Lower leg skin (tissue), 4 donors: ENCODE results near the gene CYS1. TPM values are rescaled to one million over a fixed set of nuclear protein-coding genes. Genes with fewer than 3 reads are reported as not detected.
A peak's percentile ranks its signal among the peaks of the same experiment; 100 is the strongest.

Source experiments
- DNase-seq, 2 donors: peaks; one replicate each; pipeline ENCODE4 v3.0.0-alpha.2; 2019; ENCODE audit warnings: low spot score in 2 of 2
- H3K4me3 ChIP-seq: fragments of 200-600 bp; sonication (generic); 2 replicates; pipeline ENCODE4 v1.5.1; 2017; ENCODE audit warnings: mild to moderate bottlenecking, low read depth; ENCODE audit not compliant: poor library complexity, severe bottlenecking
- POLR2A ChIP-seq, 2 donors: fragments of 450-650 bp; IDR thresholded peaks; one replicate each; pipeline ENCODE4 v1.6.1; 2016 to 2017; ENCODE audit warnings: antibody characterized with exemption in 2 of 2, mild to moderate bottlenecking in 1 of 2, moderate library complexity in 1 of 2
- WGBS, 2 donors: methylation state at CpG; one replicate each; pipeline ENCODE4 v1.1.5; 2018; 5-methylcytosine and 5-hydroxymethylcytosine counted together
- intact Hi-C: fragments of 100-400 bp; cut with DNase I; formaldehyde crosslinking; loops from one replicate; pipeline ENCODE4 v1.15.0; 2023; ENCODE audit warnings: low total_unique reads
- total RNA-seq, 4 donors: library from RNA; depleted of rRNA; stranded (reverse); fragments of >200 nt; gene quantifications; one replicate each; pipeline ENCODE4 v1.1.0, GENCODE V29; 2016
- TF ChIP-seq, protein P1 (sequence below), 3 donors: fragments of 450-650 bp; IDR thresholded peaks; one replicate each; pipeline ENCODE4 v1.5.1; 2016; ENCODE audit warnings: antibody characterized with exemption in 3 of 3, mild to moderate bottlenecking in 3 of 3, moderate library complexity in 2 of 3

The CYS1 gene
- total RNA-seq, 4 donors from 2014 or later, result 0.25 to 0.98 (median 0.62) TPM; not detected in 1

DNA sequence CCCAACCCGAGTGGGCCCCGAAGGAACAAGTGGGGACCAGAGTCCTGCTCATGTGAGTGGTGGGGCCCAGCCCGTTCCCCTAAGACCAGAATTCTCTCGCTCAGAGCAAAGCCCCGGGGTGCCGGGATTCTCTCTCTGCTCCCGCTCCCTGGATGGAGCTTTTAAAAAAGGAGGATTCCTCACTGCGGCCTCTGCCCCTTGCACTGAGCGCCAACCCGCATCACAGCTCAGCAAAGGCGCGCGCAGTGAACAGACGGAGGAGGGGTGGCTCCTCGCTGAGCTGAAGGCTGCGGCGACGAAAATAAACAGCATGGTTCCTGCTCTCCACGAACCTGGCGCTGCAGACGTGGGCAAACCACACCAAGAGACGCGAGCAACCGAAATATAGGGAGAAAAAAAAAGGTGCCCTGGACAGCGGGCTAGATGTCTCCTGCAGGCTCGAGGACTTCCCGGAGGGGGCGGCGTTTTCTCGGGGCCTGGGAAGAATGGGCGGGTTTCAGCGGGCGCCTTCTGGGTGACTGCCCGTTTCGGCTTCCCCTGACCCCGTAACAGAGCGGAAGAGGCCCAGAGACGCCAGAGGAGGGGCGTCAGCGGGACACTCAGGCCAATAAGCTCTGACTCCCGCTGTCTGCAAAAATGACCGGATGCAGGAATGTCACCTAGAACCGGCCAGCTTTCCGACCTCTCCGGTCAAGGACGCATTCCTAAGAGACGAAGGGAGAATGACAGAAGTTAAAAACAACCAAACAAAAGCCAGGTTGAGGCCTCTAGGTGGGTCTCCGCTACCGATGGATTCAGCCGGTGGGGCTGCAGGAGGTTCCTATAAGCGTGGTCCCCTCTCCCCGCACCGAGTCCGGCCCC is 37.7 kb downstream of the CYS1 start:
- 11 to 27% methylated on average over 53 to 54 of the region's 54 CpGs for WGBS, 2 donors

DNA sequence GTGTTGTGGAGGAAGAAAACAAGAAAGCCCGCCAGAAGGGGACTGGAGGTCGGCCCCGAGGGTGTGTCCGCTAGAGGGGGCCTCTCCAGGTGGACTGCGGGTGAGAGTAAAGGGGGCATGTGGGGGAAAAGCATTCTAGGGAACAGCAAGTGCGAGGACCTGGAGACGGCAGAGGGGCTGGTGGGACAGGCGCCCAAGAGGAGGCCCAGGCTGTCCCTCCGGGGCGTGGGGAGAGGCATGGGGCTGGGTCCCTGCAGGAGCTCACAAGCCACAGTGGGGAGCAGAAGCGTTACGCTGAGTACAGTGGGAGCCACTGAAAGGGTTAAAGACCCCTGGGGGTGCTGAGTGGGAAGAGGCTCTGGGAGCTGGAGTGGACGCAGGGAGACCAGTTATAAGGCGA is 38.5 kb downstream of the CYS1 start:
- intact Hi-C loops, result loop anchor here (5.0 to 10.0 kb wide), 3 partner anchors 59 to 267 kb away; no protein-coding TSS in a partner anchor
- TF ChIP-seq, protein P1, sequence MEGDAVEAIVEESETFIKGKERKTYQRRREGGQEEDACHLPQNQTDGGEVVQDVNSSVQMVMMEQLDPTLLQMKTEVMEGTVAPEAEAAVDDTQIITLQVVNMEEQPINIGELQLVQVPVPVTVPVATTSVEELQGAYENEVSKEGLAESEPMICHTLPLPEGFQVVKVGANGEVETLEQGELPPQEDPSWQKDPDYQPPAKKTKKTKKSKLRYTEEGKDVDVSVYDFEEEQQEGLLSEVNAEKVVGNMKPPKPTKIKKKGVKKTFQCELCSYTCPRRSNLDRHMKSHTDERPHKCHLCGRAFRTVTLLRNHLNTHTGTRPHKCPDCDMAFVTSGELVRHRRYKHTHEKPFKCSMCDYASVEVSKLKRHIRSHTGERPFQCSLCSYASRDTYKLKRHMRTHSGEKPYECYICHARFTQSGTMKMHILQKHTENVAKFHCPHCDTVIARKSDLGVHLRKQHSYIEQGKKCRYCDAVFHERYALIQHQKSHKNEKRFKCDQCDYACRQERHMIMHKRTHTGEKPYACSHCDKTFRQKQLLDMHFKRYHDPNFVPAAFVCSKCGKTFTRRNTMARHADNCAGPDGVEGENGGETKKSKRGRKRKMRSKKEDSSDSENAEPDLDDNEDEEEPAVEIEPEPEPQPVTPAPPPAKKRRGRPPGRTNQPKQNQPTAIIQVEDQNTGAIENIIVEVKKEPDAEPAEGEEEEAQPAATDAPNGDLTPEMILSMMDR (IDR thresholded peaks at IDR 0.05), result no peak
- TF ChIP-seq POLR2A (IDR thresholded peaks at IDR 0.05), result no peak
- no peak for DNase-seq
- 87 to 89% methylated on average over 14 of the region's 14 CpGs for WGBS, 2 donors
- no peak overlapping the region for H3K4me3 ChIP-seq

More for the DNA sequence above, 37.7 kb downstream of the CYS1 start:
- peak overlapping the region; percentile 1 for H3K4me3 ChIP-seq
- TF ChIP-seq, protein P1 (IDR thresholded peaks at IDR 0.05), result no peak
- no peak for TF ChIP-seq POLR2A (IDR thresholded peaks at IDR 0.05)
- peak; percentile 80 to 97 for DNase-seq
- intact Hi-C loops, result loop anchor here (5.0 to 10.0 kb wide), 3 partner anchors 60 to 268 kb away; no protein-coding TSS in a partner anchor

DNA sequence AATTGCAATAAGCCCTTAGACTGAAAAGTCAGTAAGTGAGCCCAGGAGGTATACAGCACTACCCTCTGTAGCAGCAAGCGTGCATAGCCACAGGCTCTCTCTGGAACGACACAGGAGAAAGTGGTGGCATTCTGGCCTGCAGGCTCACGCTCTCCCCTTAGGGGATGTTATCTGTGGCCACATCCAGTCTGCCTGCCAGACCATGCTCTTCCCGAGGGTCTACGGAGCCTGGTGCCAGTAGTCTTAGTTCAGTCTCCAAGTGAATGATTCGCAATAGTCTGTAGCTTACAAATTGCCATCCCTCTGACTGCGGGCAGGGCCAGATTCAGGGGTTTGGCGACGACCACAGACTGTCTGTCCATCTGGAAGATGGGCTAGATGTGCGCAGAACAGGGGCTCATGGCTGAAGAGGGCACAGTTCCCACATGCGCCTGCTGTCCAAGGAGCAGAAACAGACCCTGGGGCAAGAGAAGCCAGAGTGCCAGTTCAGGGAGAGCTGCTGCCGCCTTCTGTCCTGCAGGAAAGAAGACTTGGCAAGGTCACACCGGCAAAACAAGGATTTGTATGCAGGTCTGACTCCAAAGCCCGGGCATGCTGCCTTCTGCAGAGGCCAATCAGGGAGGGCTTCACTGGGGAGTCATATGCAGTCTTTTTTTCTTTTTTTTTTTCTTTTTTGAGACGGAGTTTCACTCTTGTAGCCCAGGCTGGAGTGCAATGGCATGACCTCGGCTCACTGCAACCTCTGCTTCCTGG is 40.4 kb downstream of the CYS1 start:
- 34 to 42% methylated on average over 16 of the region's 16 CpGs for WGBS, 2 donors
- no peak overlapping the region for H3K4me3 ChIP-seq
- DNase-seq, result peak in 1 of 2 donors; percentile 92
- TF ChIP-seq POLR2A (IDR thresholded peaks at IDR 0.05), result no peak
- TF ChIP-seq, protein P1 (IDR thresholded peaks at IDR 0.05), result no peak
- intact Hi-C loops, result loop anchor here (5.0 to 10.0 kb wide), 3 partner anchors 58 to 265 kb away; no protein-coding TSS in a partner anchor

DNA sequence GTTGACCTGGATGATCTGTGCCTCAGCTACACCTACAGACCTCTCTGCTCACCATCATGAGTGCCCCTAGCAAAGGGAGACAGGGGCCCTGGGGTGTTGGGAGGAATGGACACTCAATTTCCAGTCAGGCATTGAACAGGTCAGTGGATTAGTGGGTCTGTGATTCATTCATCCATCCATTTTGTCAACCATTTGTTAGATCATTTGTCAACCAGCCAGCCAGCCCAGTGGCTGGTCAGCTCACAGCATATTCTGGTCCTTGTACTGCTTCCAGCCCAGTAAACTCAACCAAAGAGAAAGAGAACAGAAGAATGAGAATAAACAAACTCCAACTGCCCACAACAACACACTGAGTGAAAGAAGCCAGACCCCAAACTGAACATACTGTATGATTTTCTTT is 41.5 kb downstream of the CYS1 start:
- TF ChIP-seq POLR2A (IDR thresholded peaks at IDR 0.05), result no peak
- TF ChIP-seq, protein P1 (IDR thresholded peaks at IDR 0.05), result no peak
- intact Hi-C loops, result no loop called here
- DNase-seq, result no peak

DNA sequence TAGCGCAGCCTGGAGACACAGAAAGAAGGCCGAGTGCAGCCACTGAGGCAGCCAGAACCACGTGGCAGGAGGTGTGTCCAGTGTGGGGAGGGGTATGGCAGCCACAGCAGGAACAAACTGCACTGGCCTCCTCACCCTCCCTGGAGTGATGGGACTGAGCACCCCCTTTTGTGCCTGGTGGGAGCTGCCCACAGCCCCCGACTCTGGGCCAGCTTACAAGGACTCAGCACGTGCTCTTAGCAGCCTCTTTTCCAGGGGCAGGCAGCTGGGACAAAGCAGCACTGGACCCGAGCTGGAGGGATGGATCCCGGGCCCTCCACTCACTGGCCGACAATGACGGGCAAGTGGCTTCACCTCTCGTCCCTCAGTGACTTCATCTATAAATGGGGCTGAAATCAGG is 42.1 kb downstream of the CYS1 start:
- 84 to 88% methylated on average over 10 of the region's 10 CpGs for WGBS, 2 donors
- DNase-seq, result no peak
- TF ChIP-seq, protein P1 (IDR thresholded peaks at IDR 0.05), result no peak
- TF ChIP-seq POLR2A (IDR thresholded peaks at IDR 0.05), result no peak
- intact Hi-C loops, result no loop called here
- no peak overlapping the region for H3K4me3 ChIP-seq

More for the DNA sequence above, 41.5 kb downstream of the CYS1 start:
- no peak overlapping the region for H3K4me3 ChIP-seq
